Measurements from ENCODE around the gene DISC1.

DISC1 gene

DNA sequence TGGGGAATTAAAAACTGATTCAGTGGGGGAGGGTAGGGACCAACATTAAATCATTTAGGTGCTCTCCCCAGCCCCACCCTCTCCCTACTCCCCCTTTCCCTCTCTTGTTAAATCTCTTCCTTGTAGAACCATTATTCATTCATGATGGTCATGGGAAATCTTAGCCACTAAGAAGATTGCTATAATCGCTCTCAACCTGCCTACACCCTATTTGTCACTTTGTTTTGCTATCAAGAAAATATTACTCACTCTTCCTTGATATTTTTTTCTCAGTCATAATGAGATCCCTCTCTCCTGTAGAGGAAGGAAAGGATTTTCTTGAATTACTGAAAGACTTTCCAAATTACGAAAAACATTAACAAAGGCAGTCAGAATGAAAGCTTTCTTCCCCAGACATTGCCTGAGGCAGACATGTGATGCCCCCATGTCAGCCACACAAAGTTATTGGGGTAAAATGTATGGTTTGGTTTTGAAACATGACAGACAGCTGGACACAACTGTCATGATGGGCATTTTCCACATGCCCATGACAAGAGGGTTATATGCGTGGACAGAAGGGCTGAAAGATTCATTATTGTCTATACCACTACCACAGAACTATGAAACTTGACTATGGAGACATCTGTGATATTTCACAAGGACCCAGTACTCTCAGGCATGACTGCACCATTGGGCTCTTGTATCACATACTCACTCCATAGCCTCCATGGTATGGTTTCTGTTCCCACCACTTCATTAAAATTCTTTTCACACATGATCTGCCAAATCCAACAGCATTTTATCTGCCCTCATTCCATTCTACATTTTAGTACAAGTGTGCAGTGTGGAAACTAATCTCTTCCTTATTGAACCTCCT lies 420.1 kb downstream of the DISC1 start:
- DNase-seq (ENCODE audit: low read depth): no peak

DNA sequence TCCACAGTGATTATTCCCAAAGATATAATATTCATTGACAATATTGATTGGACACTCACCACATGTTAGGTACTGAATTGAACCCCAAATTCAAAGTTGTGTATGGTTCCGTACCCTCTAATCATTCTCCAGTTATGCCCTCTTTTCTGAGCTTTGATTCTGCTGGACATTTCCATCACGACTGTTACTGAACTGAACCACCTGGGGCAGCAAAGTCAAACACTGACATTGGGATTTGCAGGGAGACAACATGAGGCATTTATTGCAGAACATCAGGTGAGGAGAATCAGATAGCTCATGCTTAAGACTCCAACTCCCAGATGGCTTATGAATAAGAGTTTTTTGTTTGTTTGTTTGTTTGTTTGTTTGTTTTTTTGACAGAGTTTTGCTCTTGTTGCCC lies 420.9 kb downstream of the DISC1 start:
- DNase-seq (ENCODE audit: low read depth): no peak

DNA sequence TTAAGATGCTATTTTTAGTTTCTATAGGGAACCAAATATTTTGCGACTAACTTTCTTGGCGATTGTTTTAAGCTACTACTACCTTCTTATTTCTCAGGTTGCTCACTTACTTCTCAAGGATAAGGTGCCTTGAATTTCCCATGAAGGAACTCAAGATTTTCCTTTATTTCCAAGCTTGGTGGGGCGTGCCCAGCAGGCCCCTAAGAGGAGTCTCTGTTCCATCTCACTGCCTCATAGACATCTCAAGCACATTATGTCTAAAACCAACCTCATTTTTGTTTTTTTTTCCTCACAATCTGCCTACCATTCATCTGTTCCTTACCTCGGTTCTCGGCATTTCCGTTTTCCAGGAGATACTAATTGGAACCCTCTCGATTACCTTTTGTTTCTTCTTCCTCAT lies 421.9 kb downstream of the DISC1 start:
- no peak for DNase-seq (ENCODE audit: low read depth)

DNA sequence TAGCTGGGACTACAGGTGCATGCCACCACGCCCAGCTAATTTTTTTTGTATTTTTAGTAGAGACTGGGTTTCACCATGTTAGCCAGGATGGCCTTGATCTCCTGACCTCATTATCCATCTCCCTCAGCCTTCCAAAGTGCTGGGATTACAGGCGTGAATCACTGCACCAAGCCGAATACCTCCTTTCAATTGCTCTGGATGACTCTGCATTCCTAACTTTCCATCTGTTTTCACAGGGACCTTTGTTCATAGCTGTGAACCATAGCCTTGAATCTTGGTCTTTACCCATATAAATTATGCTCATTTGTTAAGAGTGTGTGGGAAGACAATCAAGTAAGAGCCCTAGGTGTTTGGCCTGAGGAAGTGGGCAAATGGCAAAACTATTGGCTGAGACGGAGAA lies 422.7 kb downstream of the DISC1 start:
- DNase-seq (ENCODE audit: low read depth): no peak

DNA sequence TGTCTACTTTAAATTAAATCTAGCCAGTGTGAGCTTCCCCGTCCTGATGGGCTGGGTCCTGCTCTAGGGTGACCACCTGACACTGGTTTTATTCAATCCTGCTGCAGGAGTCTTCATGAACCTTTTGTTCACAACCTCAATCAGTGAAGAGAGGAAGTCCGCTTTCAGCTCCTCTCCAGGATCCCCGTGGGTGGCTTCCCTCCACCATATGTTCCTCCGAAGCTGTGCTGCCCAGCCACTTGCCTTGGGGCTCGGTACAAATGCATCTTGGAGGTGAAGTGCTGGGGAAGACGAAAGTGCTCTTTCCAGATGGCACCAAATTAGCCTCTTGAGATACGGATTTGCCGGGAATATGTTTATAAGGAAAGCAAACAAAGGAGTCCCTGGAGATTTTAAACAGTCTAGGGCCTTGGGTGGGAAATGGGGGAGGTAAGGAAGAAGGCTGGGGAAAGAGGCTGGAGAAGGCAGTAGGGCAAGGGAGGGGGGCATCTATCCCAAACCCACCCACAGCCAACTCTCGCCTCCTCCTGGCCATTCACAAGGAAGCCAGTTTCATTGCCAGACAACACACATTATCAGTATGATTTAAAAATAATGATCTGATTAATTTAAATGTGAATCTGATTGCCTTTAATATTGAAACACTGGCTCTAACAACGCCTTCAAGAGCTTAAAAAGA lies 430.8 kb downstream of the DISC1 start:
- DNase-seq (ENCODE audit: low read depth): no peak

DNA sequence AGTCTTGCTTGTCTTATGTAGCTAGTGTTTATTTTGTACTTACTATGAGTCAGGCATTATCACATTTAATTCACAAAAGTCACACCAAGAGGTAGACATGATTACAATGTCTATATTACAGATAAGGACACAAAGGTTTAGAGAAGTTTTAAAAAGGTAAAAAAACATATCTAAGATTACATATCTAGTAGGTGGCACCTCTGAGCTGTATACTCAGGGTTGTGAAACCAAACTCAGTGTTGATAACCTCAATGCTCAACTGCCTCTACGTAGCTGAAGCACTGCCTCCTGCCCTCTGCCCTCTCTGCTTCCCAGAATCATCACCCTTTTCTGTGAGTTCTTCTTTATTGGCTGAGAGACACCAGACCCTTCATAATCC lies 431.3 kb downstream of the DISC1 start:
- no peak for DNase-seq (ENCODE audit: low read depth)

DNA sequence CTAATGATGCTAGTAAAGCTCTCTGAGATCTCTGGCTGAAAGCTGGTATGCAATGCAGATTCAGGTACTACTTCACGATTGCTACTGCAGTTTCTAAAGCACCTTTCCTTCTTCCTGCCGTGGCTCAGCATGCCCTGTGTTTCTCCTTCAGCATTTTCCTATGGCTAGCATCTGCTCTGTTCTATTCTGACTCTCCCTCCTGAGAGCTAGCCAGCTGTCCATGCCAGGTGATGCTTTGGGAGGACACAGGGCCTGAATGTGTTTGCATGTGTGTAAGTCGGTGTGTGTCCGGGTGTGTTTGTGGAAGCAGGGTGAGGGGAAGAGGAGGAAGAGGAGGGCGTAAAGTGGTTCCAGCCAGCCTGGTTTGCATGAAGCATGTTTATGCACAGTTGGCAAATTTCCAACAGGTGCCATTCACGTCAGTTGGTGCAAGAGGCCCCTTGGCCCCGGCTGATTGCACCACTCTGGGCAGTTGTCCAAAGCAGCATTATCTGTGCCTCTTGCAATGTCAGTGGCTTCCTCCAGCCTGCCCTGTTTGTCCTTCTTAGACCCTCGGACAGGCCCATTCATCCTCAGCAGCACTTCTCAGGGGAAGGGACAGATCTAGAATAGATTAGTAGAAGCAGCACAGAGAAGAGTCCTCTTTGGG lies 433.3 kb downstream of the DISC1 start:
- DNase-seq (ENCODE audit: low read depth): no peak

DNA sequence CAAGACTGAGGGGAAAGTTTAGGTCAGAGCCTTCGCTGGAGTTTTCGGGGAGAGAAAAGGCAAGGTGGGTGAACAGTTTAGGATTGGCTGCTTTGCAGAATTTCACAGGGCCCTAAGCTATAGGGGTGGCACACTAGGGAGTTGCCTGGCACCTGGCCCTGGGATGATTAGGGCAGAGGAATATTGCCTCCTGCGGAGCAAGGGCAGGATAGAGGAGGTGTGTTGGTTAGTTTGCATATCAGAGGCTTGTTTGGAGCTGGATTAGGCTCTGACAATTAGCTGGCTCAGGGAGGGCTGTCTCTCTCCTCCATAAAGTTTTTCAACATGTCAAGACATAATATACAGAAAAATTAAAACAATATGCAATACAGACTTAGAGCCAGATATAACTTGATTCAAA lies 436.4 kb downstream of the DISC1 start:
- no peak for DNase-seq (ENCODE audit: low read depth)

DNA sequence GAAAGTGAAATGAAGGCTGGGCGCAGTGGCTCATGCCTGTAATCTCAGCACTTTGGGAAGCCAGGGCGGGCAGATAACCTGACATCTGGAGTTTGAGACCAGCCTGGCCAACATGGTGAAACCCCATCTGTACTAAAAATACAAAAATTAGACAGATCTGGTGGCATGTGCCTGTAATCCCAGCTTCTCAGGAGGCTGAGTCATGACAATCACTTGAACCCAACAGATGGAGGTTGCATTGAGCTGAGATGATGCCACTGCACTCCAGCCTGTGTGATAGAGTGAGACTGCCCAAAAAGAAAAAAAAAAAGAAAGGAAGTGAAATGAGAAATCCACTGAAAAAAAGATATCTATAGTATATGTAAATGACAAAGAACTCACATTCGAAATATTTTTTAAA lies 439.9 kb downstream of the DISC1 start:
- DNase-seq (ENCODE audit: low read depth): no peak

DNA sequence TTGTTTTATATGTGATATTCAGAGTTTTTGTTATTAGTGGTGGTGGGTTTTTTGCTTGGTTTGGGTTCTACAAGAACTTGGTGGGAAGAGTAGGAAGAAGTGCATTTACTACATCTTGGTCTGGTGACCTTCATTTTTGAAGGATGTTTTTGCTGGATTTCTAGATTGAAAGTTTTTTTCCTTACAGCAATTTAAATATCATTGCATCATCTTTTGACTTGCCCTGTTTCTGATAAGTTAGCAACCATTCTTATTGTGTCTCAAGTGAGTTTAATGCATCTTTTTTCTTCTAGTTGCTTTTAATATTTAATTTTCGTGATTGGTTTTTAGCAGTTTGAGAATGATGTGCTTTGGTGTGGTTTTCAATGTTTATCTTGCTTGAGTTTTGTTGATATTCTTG lies 447.7 kb downstream of the DISC1 start:
- DNase-seq (ENCODE audit: low read depth): no peak

DNA sequence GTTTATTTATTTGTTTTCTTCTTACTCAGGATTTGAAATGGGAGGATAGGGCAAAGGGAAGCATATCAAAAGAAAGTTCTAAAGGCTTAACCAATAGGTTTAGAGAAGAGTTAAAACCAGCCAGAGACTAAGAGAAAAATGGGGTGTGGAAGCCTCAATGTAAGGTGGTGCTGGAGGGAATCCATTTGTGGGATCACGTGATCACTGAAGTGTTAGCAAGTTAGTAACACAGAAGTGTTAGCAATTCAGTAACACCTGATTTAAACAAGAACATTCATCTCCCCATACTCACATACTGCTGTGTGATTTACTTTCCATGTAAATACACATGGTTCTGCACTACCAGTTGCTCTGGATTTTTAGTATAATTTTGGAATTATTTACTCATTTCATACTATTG lies 451.2 kb downstream of the DISC1 start:
- no peak for DNase-seq (ENCODE audit: low read depth)

DNA sequence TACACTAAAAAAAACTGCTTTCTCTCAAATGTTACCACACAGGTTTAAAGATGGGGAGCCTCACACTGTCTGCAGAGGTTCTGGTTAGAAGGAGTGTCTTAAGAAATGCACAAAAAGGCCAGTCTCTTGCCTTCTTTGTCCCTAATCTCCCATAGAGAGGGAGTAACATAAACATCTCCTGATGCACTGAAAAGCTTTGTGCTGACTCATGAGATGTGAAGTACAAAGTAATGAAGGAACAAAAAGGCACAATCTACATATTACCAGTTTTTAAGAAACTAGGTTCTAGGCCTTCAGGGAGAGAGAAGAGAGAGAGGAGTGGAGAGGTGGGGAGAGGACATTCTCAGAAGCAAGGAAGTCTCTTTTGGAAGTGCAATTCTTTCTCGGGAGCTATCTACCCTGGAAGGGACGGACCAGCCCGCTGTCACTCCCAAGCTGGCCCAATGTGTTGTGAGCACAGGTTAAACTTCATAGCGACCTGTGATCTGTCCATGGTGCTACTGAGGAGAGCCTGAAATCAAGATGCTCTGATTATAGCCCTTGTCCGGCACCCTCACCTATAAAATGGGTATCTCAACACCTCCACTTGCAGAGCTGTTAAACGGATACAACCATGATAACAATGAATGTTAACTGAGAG lies 458.1 kb downstream of the DISC1 start:
- no peak for DNase-seq (ENCODE audit: low read depth)

DNA sequence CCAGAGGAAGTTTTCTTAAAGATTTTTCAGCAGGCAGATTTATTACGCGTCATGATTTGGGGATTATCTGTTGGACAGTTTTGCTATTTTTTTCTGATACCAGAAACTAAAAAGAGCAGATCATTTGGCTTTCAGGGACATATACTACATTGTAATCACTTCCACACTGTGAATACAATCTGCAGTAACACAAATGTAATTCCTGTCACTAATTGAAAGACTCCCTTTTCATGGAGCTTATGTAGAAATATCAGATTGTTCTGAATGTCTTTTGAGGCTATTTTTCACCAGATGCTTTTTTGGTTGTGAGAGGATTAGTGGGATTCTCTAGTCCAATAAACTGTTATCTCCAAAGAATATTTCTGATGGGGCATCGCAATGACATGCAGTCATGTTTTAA lies 464.2 kb downstream of the DISC1 start:
- no peak for DNase-seq (ENCODE audit: low read depth)
